ENCODE measurements around the gene CLASP1. TPM values are rescaled to one million over a fixed set of nuclear protein-coding genes. Genes with fewer than 3 reads are reported as not detected.

CLASP1 gene
- total and polyA plus RNA-seq, 4 donors = 7.5 to 50.0 (median 21.9) TPM

GRCh38 chr2:121330921-121331320 is 318.3 kb downstream of the CLASP1 start:
- no peak for DNase-seq (ENCODE audit: low spot score)
- Histone ChIP-seq H3K9me3 (ENCODE audit: control insufficient read depth in 4 of 4, low read length in 3 of 4) (no peaks in the 10 kb centered on the region), H3K27ac (ENCODE audit: low read depth in 1 of 2, low read length in 2 of 2) (no peak overlapping the region)

GRCh38 chr2:121329786-121330185 is 319.5 kb downstream of the CLASP1 start:
- H3K9ac ChIP-seq (ENCODE audit: low read depth in 1 of 2, low read length in 2 of 2) = no peak overlapping the region
- no peaks in the 10 kb centered on the region for H3K27me3 ChIP-seq (ENCODE audit: control insufficient read depth in 4 of 4, insufficient read depth in 4 of 4, low read length in 3 of 4)
- H3K36me3 ChIP-seq (ENCODE audit: control insufficient read depth in 4 of 4, insufficient read depth in 3 of 4, low read depth in 1 of 4, low read length in 3 of 4) = no peaks in the 10 kb centered on the region
- WGBS = 92% methylated on average over 6 of the region's 6 CpGs
- DNase-seq (ENCODE audit: low spot score) = no peak
- TF ChIP-seq HNF4G (IDR thresholded peaks at IDR 0.05) = no peak
- TF ChIP-seq RAD21 (IDR thresholded peaks at IDR 0.05) = no peak
- TF ChIP-seq JUND (IDR thresholded peaks at IDR 0.05) = no peak
- no peak for TF ChIP-seq NR2F2 (IDR thresholded peaks at IDR 0.05)
- TF ChIP-seq EGR1 (IDR thresholded peaks at IDR 0.05; ENCODE audit: low read depth in 2 of 2) = no peak
- no peak for TF ChIP-seq GABPA (IDR thresholded peaks at IDR 0.05 in 1 of 2, conservative IDR thresholded peaks at IDR 0.05 in 1 of 2)
- no peak for TF ChIP-seq YY1 (IDR thresholded peaks at IDR 0.05)
- no peak overlapping the region for H3K27ac ChIP-seq (ENCODE audit: low read depth in 1 of 2, low read length in 2 of 2)
- no peak overlapping the region for H3K4me3 ChIP-seq (ENCODE audit: low read depth in 1 of 3, low read length in 3 of 3)
- peaks cover 0 to 4% (median 2%) of the 10 kb centered on the region in 4 donors for H3K4me1 ChIP-seq (ENCODE audit: control insufficient read depth in 4 of 4, insufficient read depth in 4 of 4, low read length in 3 of 4)
- H3K9me3 ChIP-seq (ENCODE audit: control insufficient read depth in 4 of 4, low read length in 3 of 4) = no peaks in the 10 kb centered on the region

More at GRCh38 chr2:121330921-121331320, 318.3 kb downstream of the CLASP1 start:
- WGBS = 94% methylated on average over 15 of the region's 15 CpGs
- H3K9ac ChIP-seq (ENCODE audit: low read depth in 1 of 2, low read length in 2 of 2) = no peak overlapping the region
- no peaks in the 10 kb centered on the region for H3K36me3 ChIP-seq (ENCODE audit: control insufficient read depth in 4 of 4, insufficient read depth in 3 of 4, low read depth in 1 of 4, low read length in 3 of 4)
- H3K27me3 ChIP-seq (ENCODE audit: control insufficient read depth in 4 of 4, insufficient read depth in 4 of 4, low read length in 3 of 4) = no peaks in the 10 kb centered on the region
- H3K4me1 ChIP-seq (ENCODE audit: control insufficient read depth in 4 of 4, insufficient read depth in 4 of 4, low read length in 3 of 4) = peaks cover 0 to 8% (median 4%) of the 10 kb centered on the region in 4 donors
- H3K4me3 ChIP-seq (ENCODE audit: low read depth in 1 of 3, low read length in 3 of 3) = no peak overlapping the region
- TF ChIP-seq SP1 (IDR thresholded peaks at IDR 0.05) (no peak), CTCF (IDR thresholded peaks at IDR 0.05; ENCODE audit: low read depth, low read length, missing input control) (no peak)

- no peak overlapping the region for H3K4me3 ChIP-seq (ENCODE audit: low read depth in 1 of 3, low read length in 3 of 3)
- H3K36me3 ChIP-seq (ENCODE audit: control insufficient read depth in 4 of 4, insufficient read depth in 3 of 4, low read depth in 1 of 4, low read length in 3 of 4) = no peaks in the 10 kb centered on the region
- no peaks in the 10 kb centered on the region for H3K4me1 ChIP-seq (ENCODE audit: control insufficient read depth in 4 of 4, insufficient read depth in 4 of 4, low read length in 3 of 4)
- no peaks in the 10 kb centered on the region for H3K27me3 ChIP-seq (ENCODE audit: control insufficient read depth in 4 of 4, insufficient read depth in 4 of 4, low read length in 3 of 4)
- no peaks in the 10 kb centered on the region for H3K9me3 ChIP-seq (ENCODE audit: control insufficient read depth in 4 of 4, low read length in 3 of 4)
- H3K9ac ChIP-seq (ENCODE audit: low read depth in 1 of 2, low read length in 2 of 2) = no peak overlapping the region
- 87% methylated on average over 8 of the region's 8 CpGs for WGBS
- no peak overlapping the region for H3K27ac ChIP-seq (ENCODE audit: low read depth in 1 of 2, low read length in 2 of 2)
- DNase-seq (ENCODE audit: low spot score) = no peak
- TF ChIP-seq GABPA (IDR thresholded peaks at IDR 0.05 in 1 of 2, conservative IDR thresholded peaks at IDR 0.05 in 1 of 2) = no peak
- TF ChIP-seq RAD21 (IDR thresholded peaks at IDR 0.05) = no peak
- no peak for TF ChIP-seq EGR1 (IDR thresholded peaks at IDR 0.05; ENCODE audit: low read depth in 2 of 2)
- no peak for TF ChIP-seq FOXA2 (IDR thresholded peaks at IDR 0.05)
- no peak for TF ChIP-seq REST (IDR thresholded peaks at IDR 0.05)
- no peak for TF ChIP-seq CTCF (IDR thresholded peaks at IDR 0.05; ENCODE audit: low read depth, low read length, missing input control)
- no peak for TF ChIP-seq TAF1 (conservative IDR thresholded peaks at IDR 0.05)
- no peak for TF ChIP-seq JUND (IDR thresholded peaks at IDR 0.05)
- TF ChIP-seq HNF4G (IDR thresholded peaks at IDR 0.05) = no peak
- no peak for TF ChIP-seq MAX (IDR thresholded peaks at IDR 0.05)
- no peak for TF ChIP-seq HNF4A (conservative IDR thresholded peaks at IDR 0.05)
These were observed 322.6 kb downstream of the CLASP1 start for GRCh38 chr2:121326628-121327027.
